GM19324 (cell line): Measurements from ENCODE around the gene ZNF428.
"Not testable (repeated sequence)": the region's sequence is repeated elsewhere in the genome, so short reads cannot be mapped to it uniquely, and the experiment has no call there.

ENCODE experiments used
- ATAC-seq: cut with Tn5 transposase; IDR thresholded peaks from one replicate; pipeline ENCODE4 v1.9.1; 2021; ENCODE audit warnings: mild to moderate bottlenecking, moderate library complexity; ENCODE audit not compliant: unreplicated experiment, low FRiP score

The ZNF428 gene

GRCh38 chr19:43595605-43595998, 23.8 kb downstream of the ZNF428 start:
- ATAC-seq = no peak

GRCh38 chr19:43594710-43595604, 24.5 kb downstream of the ZNF428 start:
- ATAC-seq = no peak

GRCh38 chr19:43594081-43594697, 25.2 kb downstream of the ZNF428 start:
- no peak for ATAC-seq

GRCh38 chr19:43592800-43593350, 26.6 kb downstream of the ZNF428 start:
- no peak for ATAC-seq

GRCh38 chr19:43591904-43592772, 27.3 kb downstream of the ZNF428 start:
- no peak for ATAC-seq

GRCh38 chr19:43589678-43590077, 29.8 kb downstream of the ZNF428 start:
- no peak for ATAC-seq

- ATAC-seq = no peak
Observed at GRCh38 chr19:43589277-43589676, 30.2 kb downstream of the ZNF428 start.

GRCh38 chr19:43587029-43587428, 32.4 kb downstream of the ZNF428 start:
- ATAC-seq = not testable (repeated sequence)

- ATAC-seq = no peak
Observed at GRCh38 chr19:43586346-43586745, 33.1 kb downstream of the ZNF428 start.

- no peak for ATAC-seq
Observed at GRCh38 chr19:43584484-43584883, 34.9 kb downstream of the ZNF428 start.

GRCh38 chr19:43582495-43582894, 36.9 kb downstream of the ZNF428 start:
- no peak for ATAC-seq

GRCh38 chr19:43581467-43581866, 38.0 kb downstream of the ZNF428 start:
- ATAC-seq = no peak

- no peak for ATAC-seq
Observed at GRCh38 chr19:43578787-43579186, 40.6 kb downstream of the ZNF428 start.

GRCh38 chr19:43575955-43576878, 43.2 kb downstream of the ZNF428 start:
- ATAC-seq = no peak

- peak; percentile 97 for ATAC-seq
Observed at GRCh38 chr19:43575156-43575950, 44.1 kb downstream of the ZNF428 start, which contains the start of the genes PINLYP and XRCC1. TSS of gene PINLYP (plus strand) at chr19:43575801. CDS start at chr19:43577192, 1,391 bp downstream. TSS of gene XRCC1 (minus strand) at chr19:43575527. CDS start at chr19:43575458, 69 bp downstream.

GRCh38 chr19:43574424-43575155, 44.8 kb downstream of the ZNF428 start:
- no peak for ATAC-seq

- ATAC-seq = no peak
Observed at GRCh38 chr19:43572171-43572588, 47.2 kb downstream of the ZNF428 start.
